ENCODE data around the gene INSC.

DNA sequence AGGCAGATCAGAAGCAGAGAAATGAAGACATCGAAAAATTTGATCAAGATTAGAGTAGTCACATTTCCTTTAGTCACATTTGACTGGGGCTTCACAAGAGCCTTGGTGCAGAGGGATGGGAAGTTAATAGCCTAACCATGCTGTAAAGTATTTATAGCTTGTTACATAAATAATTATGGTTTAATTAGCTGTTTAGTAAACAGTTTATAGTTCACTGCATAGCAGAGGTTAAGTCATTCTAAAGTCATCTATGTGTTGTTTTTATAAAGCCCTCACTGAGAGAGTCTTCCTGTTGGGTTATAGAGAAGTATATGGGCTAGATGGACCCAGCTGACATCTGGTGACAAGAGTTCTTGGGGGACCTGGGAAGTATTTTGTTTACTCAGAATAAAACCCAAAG is 47.1 kb downstream of the INSC start:
- TF ChIP-seq, protein P1, sequence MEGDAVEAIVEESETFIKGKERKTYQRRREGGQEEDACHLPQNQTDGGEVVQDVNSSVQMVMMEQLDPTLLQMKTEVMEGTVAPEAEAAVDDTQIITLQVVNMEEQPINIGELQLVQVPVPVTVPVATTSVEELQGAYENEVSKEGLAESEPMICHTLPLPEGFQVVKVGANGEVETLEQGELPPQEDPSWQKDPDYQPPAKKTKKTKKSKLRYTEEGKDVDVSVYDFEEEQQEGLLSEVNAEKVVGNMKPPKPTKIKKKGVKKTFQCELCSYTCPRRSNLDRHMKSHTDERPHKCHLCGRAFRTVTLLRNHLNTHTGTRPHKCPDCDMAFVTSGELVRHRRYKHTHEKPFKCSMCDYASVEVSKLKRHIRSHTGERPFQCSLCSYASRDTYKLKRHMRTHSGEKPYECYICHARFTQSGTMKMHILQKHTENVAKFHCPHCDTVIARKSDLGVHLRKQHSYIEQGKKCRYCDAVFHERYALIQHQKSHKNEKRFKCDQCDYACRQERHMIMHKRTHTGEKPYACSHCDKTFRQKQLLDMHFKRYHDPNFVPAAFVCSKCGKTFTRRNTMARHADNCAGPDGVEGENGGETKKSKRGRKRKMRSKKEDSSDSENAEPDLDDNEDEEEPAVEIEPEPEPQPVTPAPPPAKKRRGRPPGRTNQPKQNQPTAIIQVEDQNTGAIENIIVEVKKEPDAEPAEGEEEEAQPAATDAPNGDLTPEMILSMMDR (conservative IDR thresholded peaks at IDR 0.05) = no peak
- no peak for TF ChIP-seq ZFX (IDR thresholded peaks at IDR 0.05)
